Endothelial cell of umbilical vein (primary cell): ENCODE data around the gene PSMB8.

Source experiments
- CTCF ChIP-seq, 2 donors: IDR thresholded peaks; 1 replicate in 1 of 2; 2 replicates in 1 of 2; pipeline ENCODE4 v1.5.1; 2011; ENCODE audit warnings: low read length in 2 of 2, mild to moderate bottlenecking in 2 of 2, moderate library complexity in 2 of 2, control low read depth in 1 of 2, inconsistent platforms in 1 of 2, low read depth in 1 of 2; ENCODE audit not compliant: insufficient read depth in 1 of 2; ENCODE audit errors: extremely low read depth in 1 of 2
- EZH2 ChIP-seq: IDR thresholded peaks from 2 replicates; pipeline ENCODE4 v1.6.1; 2012; ENCODE audit warnings: borderline replicate concordance, low read depth, mild to moderate bottlenecking, moderate library complexity, low read length, inconsistent platforms; ENCODE audit not compliant: severe bottlenecking
- FOS ChIP-seq: IDR thresholded peaks from 2 replicates; pipeline ENCODE4 v1.6.1; 2011; ENCODE audit warnings: mild to moderate bottlenecking, low read length, moderate library complexity, borderline replicate concordance; ENCODE audit not compliant: insufficient read depth
- GATA2 ChIP-seq: IDR thresholded peaks from 2 replicates; pipeline ENCODE4 v1.7.0; 2011; ENCODE audit warnings: low read depth, mild to moderate bottlenecking, moderate library complexity, mixed read lengths, low read length; ENCODE audit not compliant: insufficient read length, insufficient read depth
- MAX ChIP-seq: IDR thresholded peaks from 2 replicates; pipeline ENCODE4 v1.6.1; 2011; ENCODE audit not compliant: insufficient read depth, insufficient read length
- MYC ChIP-seq: IDR thresholded peaks from one replicate; pipeline ENCODE4 v1.6.1; 2011; ENCODE audit warnings: mild to moderate bottlenecking, low read depth, low read length
- POLR2A ChIP-seq: IDR thresholded peaks from 2 replicates; pipeline ENCODE4 v1.6.1; 2012; ENCODE audit warnings: low read depth, mild to moderate bottlenecking, control low read depth, low read length
- POLR2AphosphoS5 ChIP-seq: IDR thresholded peaks from 2 replicates; pipeline ENCODE4 v1.6.1; 2012; ENCODE audit warnings: low read depth, mild to moderate bottlenecking, control low read depth, low read length, moderate library complexity; ENCODE audit not compliant: insufficient read depth

- TF ChIP-seq EZH2: no peak
- no peak for TF ChIP-seq CTCF (IDR thresholded peaks at IDR 0.05; ENCODE audit: extremely low read depth in 1 of 2, insufficient read depth in 1 of 2, low read depth in 1 of 2, low read length in 2 of 2)
- no peak for TF ChIP-seq MYC
- TF ChIP-seq POLR2A: no peak
- no peak for TF ChIP-seq GATA2
- TF ChIP-seq POLR2AphosphoS5: no peak
- no peak for TF ChIP-seq FOS
- no peak for TF ChIP-seq MAX
Measured at GRCh38 chr6:32854376-32855178, 10.7 kb upstream of the PSMB8 start.
